OCI-LY1 (cell line): ENCODE data around the gene PDAP1.

ENCODE experiments used
- H2AFZ ChIP-seq: fragments of 200-600 bp; sonication (generic), shearing (Covaris generic); 2 replicates; pipeline ENCODE4 v1.6.0; 2014; ENCODE audit warnings: antibody characterized with exemption, mild to moderate bottlenecking, low read length
- H3F3A ChIP-seq: fragments of 200-600 bp; sonication (generic), shearing (Covaris generic); 2 replicates; pipeline ENCODE4 v1.6.0; 2014; ENCODE audit warnings: mild to moderate bottlenecking, antibody characterized with exemption, low read length, moderate library complexity; ENCODE audit not compliant: insufficient read depth
- H3K27ac ChIP-seq: fragments of 200-600 bp; sonication (generic); 2 replicates; pipeline ENCODE4 v1.5.1; 2014; ENCODE audit warnings: low read length, mixed run types, mild to moderate bottlenecking, low read depth; ENCODE audit not compliant: poor library complexity, severe bottlenecking
- H3K27me3 ChIP-seq: fragments of 200-600 bp; sonication (generic); 2 replicates; pipeline ENCODE4 v1.6.0; 2014; ENCODE audit warnings: antibody characterized with exemption, mild to moderate bottlenecking, low read length, moderate library complexity; ENCODE audit not compliant: insufficient read depth
- H3K36me3 ChIP-seq: fragments of 200-600 bp; sonication (generic); 2 replicates; pipeline ENCODE4 v1.6.1; 2014; ENCODE audit warnings: mild to moderate bottlenecking, antibody characterized with exemption, low read length, moderate library complexity, mixed read lengths; ENCODE audit not compliant: insufficient read depth
- H3K4me1 ChIP-seq: fragments of 200-600 bp; sonication (generic); 2 replicates; pipeline ENCODE4 v1.5.1; 2014; ENCODE audit warnings: mild to moderate bottlenecking, low read length, moderate library complexity; ENCODE audit not compliant: insufficient read depth, severe bottlenecking
- H3K4me2 ChIP-seq: fragments of 200-600 bp; sonication (generic), shearing (Covaris generic); 2 replicates; pipeline ENCODE4 v1.6.1; 2014; ENCODE audit warnings: low read length
- H3K4me3 ChIP-seq: fragments of 200-600 bp; sonication (generic); 2 replicates; pipeline ENCODE4 v1.5.1; 2014; ENCODE audit warnings: low read length, low read depth, mild to moderate bottlenecking, mixed read lengths; ENCODE audit not compliant: poor library complexity, severe bottlenecking
- H3K79me2 ChIP-seq: fragments of 200-600 bp; shearing (Covaris generic); 2 replicates; pipeline ENCODE4 v1.6.1; 2016; ENCODE audit warnings: mixed run types, low read length, mixed read lengths; ENCODE audit not compliant: insufficient read depth
- H3K9ac ChIP-seq: fragments of 200-600 bp; sonication (generic), shearing (Covaris generic); 2 replicates; pipeline ENCODE4 v1.6.1; 2014; ENCODE audit warnings: mild to moderate bottlenecking, low read length, mixed read lengths
- H3K9me2 ChIP-seq: fragments of 200-600 bp; sonication (generic), shearing (Covaris generic); 2 replicates; pipeline ENCODE4 v1.6.1; 2014; ENCODE audit warnings: low read depth, mild to moderate bottlenecking, low read length, mixed read lengths
- H3K9me3 ChIP-seq: fragments of 200-600 bp; shearing (Covaris generic); 2 replicates; pipeline ENCODE4 v1.6.1; 2014; ENCODE audit warnings: low read length, mixed read lengths
- H4K20me1 ChIP-seq: fragments of 200-600 bp; sonication (generic), shearing (Covaris generic); 2 replicates; pipeline ENCODE4 v1.6.0; 2016; ENCODE audit warnings: mild to moderate bottlenecking, low read length; ENCODE audit not compliant: insufficient read depth
- EZH2 ChIP-seq: fragments of 200-600 bp; sonication (generic), shearing (Covaris generic); IDR thresholded peaks from 2 replicates; pipeline ENCODE4 v1.8.0; 2017; ENCODE audit warnings: borderline replicate concordance, mixed run types, mild to moderate bottlenecking, antibody characterized with exemption, low read length, moderate library complexity, mixed read lengths
- TF ChIP-seq, protein P1 (sequence below): fragments of 200-600 bp; sonication (generic), shearing (Covaris generic); IDR thresholded peaks from 2 replicates; pipeline ENCODE4 v1.5.1; 2017; ENCODE audit warnings: mild to moderate bottlenecking, antibody characterized with exemption, low read length, moderate library complexity, mixed read lengths

Gene PDAP1

DNA sequence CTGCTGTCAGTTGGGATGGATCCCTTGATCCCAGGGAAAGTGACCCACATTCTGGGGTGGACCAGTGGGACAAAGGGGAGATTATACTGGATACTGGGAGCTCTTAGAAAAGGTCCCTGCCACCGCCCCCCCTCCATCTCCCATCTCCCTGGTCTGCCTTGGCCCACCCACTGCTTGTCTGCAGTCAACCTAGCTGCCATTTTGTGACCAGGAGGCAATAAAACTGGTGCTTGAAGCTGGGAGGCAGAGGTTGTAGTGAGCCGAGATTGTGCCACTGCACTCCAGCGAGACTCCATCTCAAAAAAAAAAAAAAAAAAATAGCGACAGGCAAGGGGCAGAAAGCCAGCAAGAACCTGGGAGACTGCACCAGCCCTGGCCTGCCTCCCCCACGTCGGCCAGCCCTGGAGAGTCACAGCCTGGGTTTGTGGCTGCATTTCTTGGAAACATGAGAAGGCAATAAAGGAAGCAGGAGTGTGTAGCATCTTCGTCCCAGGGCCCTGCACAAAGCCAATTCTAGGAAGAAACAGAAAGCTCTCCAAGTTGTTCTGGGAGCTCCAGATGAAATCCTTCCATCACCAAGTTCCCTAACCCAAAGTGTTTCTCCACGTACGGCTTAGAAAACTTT is 38.5 kb downstream of the PDAP1 start:
- H3K27me3 ChIP-seq = no peaks in the 10 kb centered on the region
- peaks cover 36% of the 10 kb centered on the region for H3K36me3 ChIP-seq
- no peak overlapping the region for H3K4me3 ChIP-seq
- no peak overlapping the region for H3K27ac ChIP-seq
- peaks cover 6% of the 10 kb centered on the region for H3K4me1 ChIP-seq
- H3F3A ChIP-seq = no peaks in the 10 kb centered on the region
- H2AFZ ChIP-seq = no peak overlapping the region
- H3K9ac ChIP-seq = no peak overlapping the region
- H3K4me2 ChIP-seq = no peak overlapping the region
- H3K79me2 ChIP-seq = no peaks in the 10 kb centered on the region
- no peaks in the 10 kb centered on the region for H3K9me2 ChIP-seq
- no peaks in the 10 kb centered on the region for H4K20me1 ChIP-seq
- no peak for TF ChIP-seq EZH2
- TF ChIP-seq, protein P1, sequence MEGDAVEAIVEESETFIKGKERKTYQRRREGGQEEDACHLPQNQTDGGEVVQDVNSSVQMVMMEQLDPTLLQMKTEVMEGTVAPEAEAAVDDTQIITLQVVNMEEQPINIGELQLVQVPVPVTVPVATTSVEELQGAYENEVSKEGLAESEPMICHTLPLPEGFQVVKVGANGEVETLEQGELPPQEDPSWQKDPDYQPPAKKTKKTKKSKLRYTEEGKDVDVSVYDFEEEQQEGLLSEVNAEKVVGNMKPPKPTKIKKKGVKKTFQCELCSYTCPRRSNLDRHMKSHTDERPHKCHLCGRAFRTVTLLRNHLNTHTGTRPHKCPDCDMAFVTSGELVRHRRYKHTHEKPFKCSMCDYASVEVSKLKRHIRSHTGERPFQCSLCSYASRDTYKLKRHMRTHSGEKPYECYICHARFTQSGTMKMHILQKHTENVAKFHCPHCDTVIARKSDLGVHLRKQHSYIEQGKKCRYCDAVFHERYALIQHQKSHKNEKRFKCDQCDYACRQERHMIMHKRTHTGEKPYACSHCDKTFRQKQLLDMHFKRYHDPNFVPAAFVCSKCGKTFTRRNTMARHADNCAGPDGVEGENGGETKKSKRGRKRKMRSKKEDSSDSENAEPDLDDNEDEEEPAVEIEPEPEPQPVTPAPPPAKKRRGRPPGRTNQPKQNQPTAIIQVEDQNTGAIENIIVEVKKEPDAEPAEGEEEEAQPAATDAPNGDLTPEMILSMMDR = no peak
- no peaks in the 10 kb centered on the region for H3K9me3 ChIP-seq

DNA sequence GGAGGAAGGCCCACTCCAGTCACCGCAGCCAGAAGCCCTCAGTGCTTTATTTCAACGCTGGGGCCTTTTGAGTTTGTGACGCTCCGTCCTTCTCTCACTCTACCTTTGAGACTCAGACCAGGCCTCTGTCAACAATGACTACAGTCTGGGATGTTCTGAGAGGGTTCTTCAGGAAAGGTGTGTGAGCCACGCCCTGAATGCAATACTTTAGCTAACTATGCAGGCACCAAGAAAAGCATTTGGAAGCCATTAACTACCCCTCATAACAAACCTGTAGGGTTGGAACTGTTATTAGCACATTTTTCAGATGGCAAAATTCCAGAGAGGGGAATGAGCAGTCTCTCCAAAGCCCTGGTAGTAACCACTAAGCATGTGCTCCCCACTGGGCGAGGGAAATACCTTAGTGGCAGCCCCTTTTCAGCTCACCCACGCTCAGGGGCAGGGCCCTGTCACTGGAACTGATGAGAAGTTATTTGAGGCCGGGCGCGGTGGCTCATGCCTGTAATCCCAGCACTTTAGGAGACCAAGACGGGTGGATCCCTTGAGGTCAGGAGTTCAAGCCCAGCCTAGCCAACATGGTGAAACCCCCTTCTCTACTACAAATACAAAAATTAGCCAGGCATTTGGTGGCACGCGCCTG is 39.5 kb downstream of the PDAP1 start:
- Histone ChIP-seq H4K20me1 (no peaks in the 10 kb centered on the region), H3K4me2 (no peak overlapping the region), H3K9ac (no peak overlapping the region), H3K27me3 (no peaks in the 10 kb centered on the region), H3K4me1 (peaks cover 3% of the 10 kb centered on the region), H3K27ac (no peak overlapping the region), H3K4me3 (no peak overlapping the region), H3K9me3 (no peaks in the 10 kb centered on the region), H3K9me2 (no peaks in the 10 kb centered on the region), H3K79me2 (no peaks in the 10 kb centered on the region), H3K36me3 (peaks cover 45% of the 10 kb centered on the region), H3F3A (no peaks in the 10 kb centered on the region), H2AFZ (no peak overlapping the region)
- TF ChIP-seq, protein P1 = no peak
- TF ChIP-seq EZH2 = no peak

DNA sequence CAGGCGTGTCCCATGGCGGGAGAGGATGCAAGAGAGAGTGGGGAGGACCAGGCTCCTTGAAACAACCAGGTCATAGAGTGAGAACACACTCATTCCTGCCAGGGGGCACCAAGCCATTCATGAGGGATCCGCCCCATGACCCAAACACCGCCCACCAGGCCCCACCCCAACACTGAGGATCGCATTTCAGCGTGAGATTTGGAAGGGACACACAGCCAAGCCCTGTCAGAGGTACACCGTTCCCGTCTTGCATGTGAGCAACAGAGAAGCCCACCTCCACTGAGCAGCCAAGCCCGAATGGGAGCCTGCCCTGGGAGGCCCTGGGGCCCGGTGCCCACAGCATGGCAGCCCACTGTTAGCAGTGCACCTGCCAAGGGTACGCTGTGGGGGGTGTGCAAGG is 41.8 kb downstream of the PDAP1 start:
- no peak overlapping the region for H2AFZ ChIP-seq
- H3K9ac ChIP-seq = no peak overlapping the region
- 0 out of 2 replicates have a peak, but pooled peaks cover 3% of the 10 kb centered on the region for H3F3A ChIP-seq
- H3K27me3 ChIP-seq = no peaks in the 10 kb centered on the region
- no peaks in the 10 kb centered on the region for H3K9me2 ChIP-seq
- no peaks in the 10 kb centered on the region for H3K79me2 ChIP-seq
- no peak overlapping the region for H3K4me3 ChIP-seq
- no peak for TF ChIP-seq EZH2
- TF ChIP-seq, protein P1 = no peak
- H3K4me2 ChIP-seq = no peak overlapping the region
- no peaks in the 10 kb centered on the region for H4K20me1 ChIP-seq
- no peaks in the 10 kb centered on the region for H3K9me3 ChIP-seq
- peaks cover 62% of the 10 kb centered on the region for H3K36me3 ChIP-seq
- H3K27ac ChIP-seq = no peak overlapping the region
- no peaks in the 10 kb centered on the region for H3K4me1 ChIP-seq
